Measurements from ENCODE around the gene KIAA0408. TPM values are rescaled to one million over a fixed set of nuclear protein-coding genes. Genes with fewer than 3 reads are reported as not detected.
"Not testable (repeated sequence)": the region's sequence is repeated elsewhere in the genome, so short reads cannot be mapped to it uniquely, and the experiment has no call there.

Gene KIAA0408
- total RNA-seq, 6 donors from 2014 or later, result 6.4 to 80.5 (median 32.2) TPM

- Histone ChIP-seq H3K27me3 (no peaks in the 10 kb centered on the region), H3K27ac (no peak overlapping the region), H3K4me1 (no peaks in the 10 kb centered on the region), H3K36me3 (no peaks in the 10 kb centered on the region), H3K4me3 (no peak overlapping the region), H3K9me3 (no peaks in the 10 kb centered on the region)
- DNase-seq (no peak), ATAC-seq (ENCODE audit: low FRiP score in 2 of 2) (no peak)
- TF ChIP-seq EP300 (IDR thresholded peaks at IDR 0.05) (no peak), POLR2A (IDR thresholded peaks at IDR 0.05) (no peak)
These were observed 24.5 kb downstream of the KIAA0408 start for GRCh38 chr6:127434651-127435050.

- not testable (repeated sequence) for ATAC-seq (ENCODE audit: low FRiP score in 2 of 2); H3K9me3 ChIP-seq; H3K27ac ChIP-seq; H3K4me1 ChIP-seq; H3K4me3 ChIP-seq; H3K27me3 ChIP-seq; DNase-seq; H3K36me3 ChIP-seq
- 83 to 95% methylated on average over 9 of the region's 9 CpGs for WGBS, 2 donors
These were observed 30.6 kb downstream of the KIAA0408 start for GRCh38 chr6:127428562-127428961.

- H3K36me3 ChIP-seq, result no peaks in the 10 kb centered on the region
These were observed 35.3 kb downstream of the KIAA0408 start for GRCh38 chr6:127423921-127424320.

GRCh38 chr6:127421164-127421563 is 38.0 kb downstream of the KIAA0408 start:
- not testable (repeated sequence) for H3K27me3 ChIP-seq; H3K27ac ChIP-seq; H3K4me3 ChIP-seq; H3K4me1 ChIP-seq; ATAC-seq (ENCODE audit: low FRiP score in 2 of 2); DNase-seq; H3K9me3 ChIP-seq; H3K36me3 ChIP-seq
- WGBS, 2 donors, result 72 to 83% methylated on average over 3 of the region's 3 CpGs

More at GRCh38 chr6:127423921-127424320, 35.3 kb downstream of the KIAA0408 start:
- no peaks in the 10 kb centered on the region for H3K9me3 ChIP-seq
- peaks cover 0 to 5% (median 2%) of the 10 kb centered on the region in 4 donors for H3K4me1 ChIP-seq
- H3K4me3 ChIP-seq, result no peak overlapping the region
- DNase-seq (no peak), ATAC-seq (ENCODE audit: low FRiP score in 2 of 2) (no peak)
- WGBS, 2 donors, result 47 to 51% methylated on average over 2 of the region's 2 CpGs
- TF ChIP-seq POLR2A (IDR thresholded peaks at IDR 0.05) (no peak), CTCF (IDR thresholded peaks at IDR 0.05) (no peak), EP300 (IDR thresholded peaks at IDR 0.05) (no peak), POLR2AphosphoS5 (IDR thresholded peaks at IDR 0.05) (no peak)
- H3K27me3 ChIP-seq, result no peaks in the 10 kb centered on the region
- no peak overlapping the region for H3K27ac ChIP-seq

GRCh38 chr6:127420556-127420955 is 38.6 kb downstream of the KIAA0408 start:
- H3K4me3 ChIP-seq, result no peak overlapping the region
- peak in 1 of 2 donors; percentile 89 for DNase-seq
- no peak overlapping the region for H3K27ac ChIP-seq
- no peaks in the 10 kb centered on the region for H3K27me3 ChIP-seq
- WGBS, 2 donors, result 0% methylated on average over 2 of the region's 2 CpGs
- no peaks in the 10 kb centered on the region for H3K36me3 ChIP-seq
- peaks cover 0 to 5% (median 2%) of the 10 kb centered on the region in 4 donors for H3K4me1 ChIP-seq
- peak in 1 of 4 donors; percentile 2 for TF ChIP-seq EP300 (IDR thresholded peaks at IDR 0.05)
- TF ChIP-seq POLR2A (IDR thresholded peaks at IDR 0.05), result no peak
- TF ChIP-seq CTCF (IDR thresholded peaks at IDR 0.05), result peak in 4 of 6 experiments; percentile 24 to 47 (median 45)
- peak; percentile 86 to 97 for ATAC-seq (ENCODE audit: low FRiP score in 2 of 2)
- H3K9me3 ChIP-seq, result no peaks in the 10 kb centered on the region

- TF ChIP-seq POLR2A (IDR thresholded peaks at IDR 0.05), result no peak
- no peak for TF ChIP-seq POLR2AphosphoS5 (IDR thresholded peaks at IDR 0.05)
- TF ChIP-seq CTCF (IDR thresholded peaks at IDR 0.05), result no peak
- TF ChIP-seq EP300 (IDR thresholded peaks at IDR 0.05), result no peak
- DNase-seq (no peak), ATAC-seq (ENCODE audit: low FRiP score in 2 of 2) (no peak)
- H3K4me1 ChIP-seq, result peaks cover 0 to 5% (median 0%) of the 10 kb centered on the region in 4 donors
- no peaks in the 10 kb centered on the region for H3K27me3 ChIP-seq
- H3K4me3 ChIP-seq, result no peak overlapping the region
- WGBS, 2 donors, result 86 to 87% methylated on average over 2 of the region's 2 CpGs
- no peaks in the 10 kb centered on the region for H3K9me3 ChIP-seq
- H3K36me3 ChIP-seq, result no peaks in the 10 kb centered on the region
- H3K27ac ChIP-seq, result no peak overlapping the region
These were observed 44.1 kb downstream of the KIAA0408 start for GRCh38 chr6:127415096-127415495.

GRCh38 chr6:127413123-127413522 is 46.1 kb downstream of the KIAA0408 start:
- H3K27ac ChIP-seq; H3K27me3 ChIP-seq; H3K4me3 ChIP-seq; H3K4me1 ChIP-seq; H3K9me3 ChIP-seq; H3K36me3 ChIP-seq; ATAC-seq (ENCODE audit: low FRiP score in 2 of 2): not testable (repeated sequence)
- DNase-seq, result peak in 1 of 2 donors; percentile 62
- WGBS, 2 donors, result 23 to 58% methylated on average over 2 to 4 of the region's 4 CpGs

GRCh38 chr6:127412016-127412415 is 47.2 kb downstream of the KIAA0408 start:
- not testable (repeated sequence) for ATAC-seq (ENCODE audit: low FRiP score in 2 of 2); H3K9me3 ChIP-seq; H3K27me3 ChIP-seq; H3K4me3 ChIP-seq; H3K4me1 ChIP-seq; DNase-seq; H3K27ac ChIP-seq; H3K36me3 ChIP-seq
- 87 to 89% methylated on average over 8 of the region's 8 CpGs for WGBS, 2 donors

Data from upper lobe of left lung (tissue), 6 donors.